Stimulated activated CD8-positive, alpha-beta memory T cell treated with anti-CD3 and anti-CD28 coated beads, Interleukin-2, amount 100 ng/mL, for 48 hours (primary cell): ENCODE data around the gene PARP16.
A peak's percentile ranks its signal among the peaks of the same experiment; 100 is the strongest.
"Not testable (repeated sequence)": the region's sequence is repeated elsewhere in the genome, so short reads cannot be mapped to it uniquely, and the experiment has no call there.

ENCODE experiments used
- DNase-seq, 2 donors: peaks; one replicate each; pipeline ENCODE4 v3.0.0-alpha.2; 2020; ENCODE audit warnings: low read depth in 2 of 2

PARP16 gene

DNA sequence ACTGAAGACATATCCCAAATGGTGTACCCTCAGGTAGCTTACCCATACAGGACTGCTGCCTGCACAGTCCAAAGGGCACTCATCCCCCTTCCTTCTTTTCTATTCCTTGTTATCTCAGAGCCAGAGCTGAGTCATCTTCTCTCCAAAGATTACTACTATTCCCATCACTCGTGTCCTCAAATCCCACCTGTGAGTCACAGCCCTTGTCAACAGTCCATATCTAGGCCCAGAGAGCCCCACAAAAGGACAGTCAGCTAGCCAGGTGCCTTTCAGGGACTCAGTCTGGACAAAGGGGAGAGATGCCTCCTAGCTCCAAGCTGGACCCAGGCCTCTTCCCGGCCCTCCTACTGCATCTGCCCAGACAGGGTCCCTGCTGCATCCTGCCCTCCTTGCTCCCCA, 11.0 kb downstream of the PARP16 start:
- DNase-seq: no peak

DNA sequence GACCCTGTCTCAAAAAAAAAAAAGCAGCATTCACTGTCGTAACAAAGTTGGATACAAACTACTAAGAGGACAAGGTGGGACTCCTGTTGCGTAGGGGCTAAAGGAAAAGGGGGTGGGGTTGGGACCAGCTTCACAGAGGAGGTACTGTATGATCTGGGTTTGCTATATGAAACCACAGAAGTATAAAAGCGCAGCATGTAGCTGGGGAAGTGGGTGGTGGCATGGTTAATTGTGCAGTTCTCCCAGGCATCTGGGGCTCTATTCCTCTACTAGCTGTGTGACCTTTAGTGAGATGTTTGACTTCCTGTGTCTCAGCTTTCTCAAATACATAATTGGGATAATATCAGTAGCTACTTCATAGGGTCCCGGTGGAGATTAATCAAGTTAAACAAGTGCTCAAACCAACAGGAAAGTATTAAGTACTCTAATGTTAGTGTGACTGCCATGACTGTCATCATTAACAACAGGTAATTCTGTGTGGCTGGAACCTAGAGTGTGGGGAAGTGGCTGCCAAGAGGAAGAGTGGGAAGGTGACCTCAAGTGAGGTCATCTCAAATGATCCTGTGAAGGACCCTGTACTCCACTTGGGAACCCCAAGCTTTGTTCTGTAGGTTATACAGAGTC, 11.5 kb downstream of the PARP16 start:
- DNase-seq: no peak

DNA sequence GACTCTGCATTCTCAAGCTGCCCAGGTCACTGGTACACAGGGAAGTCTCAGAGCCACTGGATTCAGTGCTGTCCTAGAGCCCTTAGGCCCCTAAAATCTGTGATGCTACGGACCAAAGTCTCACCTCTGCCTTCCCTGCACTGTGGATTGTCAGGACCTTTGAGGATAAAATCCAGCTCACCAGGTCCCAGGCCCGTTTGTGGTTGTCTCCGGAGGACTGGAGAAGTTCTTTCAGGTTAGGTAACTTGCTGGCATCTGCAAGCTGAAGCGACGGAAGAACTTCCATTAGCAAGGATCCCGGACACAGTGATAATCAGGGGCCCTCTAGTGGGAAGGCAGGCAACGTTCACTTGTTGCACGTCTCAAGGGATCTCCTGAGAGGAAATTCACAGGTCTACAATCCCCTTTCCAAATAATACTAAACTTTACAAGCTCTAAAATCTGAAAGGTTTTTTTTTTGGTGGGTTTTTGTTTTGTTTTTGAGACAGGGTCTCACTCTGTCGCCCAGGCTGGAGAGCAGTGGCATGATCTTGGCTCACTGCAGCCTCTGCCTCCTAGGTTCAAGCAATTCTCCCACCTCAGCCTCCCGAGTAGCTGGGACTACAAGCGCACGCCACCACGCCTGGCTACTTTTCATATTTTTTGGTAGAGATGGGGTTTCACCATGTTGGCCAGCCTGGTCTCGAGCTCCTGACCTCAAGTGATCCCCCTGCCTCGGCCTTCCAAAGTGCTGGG, 15.7 kb downstream of the PARP16 start:
- not testable (repeated sequence) for DNase-seq

DNA sequence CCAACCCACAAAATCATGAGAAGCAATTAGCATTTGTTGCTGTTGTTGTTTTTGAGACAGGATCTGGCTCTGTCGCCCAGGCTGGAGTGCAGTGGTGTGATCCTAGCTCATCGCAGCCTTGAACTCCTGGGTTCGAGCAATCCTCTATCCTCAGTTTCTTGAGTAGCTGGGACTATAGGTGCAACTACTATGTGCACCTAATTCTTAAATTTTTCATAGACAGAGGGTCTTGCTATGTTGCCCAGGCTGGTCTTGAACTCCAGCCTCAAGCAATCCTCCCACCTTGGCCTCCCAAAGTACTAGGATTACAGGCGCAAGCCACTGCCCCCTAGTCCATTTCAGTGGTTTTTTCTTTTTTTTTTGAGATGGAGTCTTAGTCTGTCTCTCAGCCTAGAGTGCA, 18.3 kb downstream of the PARP16 start:
- no peak for DNase-seq

DNA sequence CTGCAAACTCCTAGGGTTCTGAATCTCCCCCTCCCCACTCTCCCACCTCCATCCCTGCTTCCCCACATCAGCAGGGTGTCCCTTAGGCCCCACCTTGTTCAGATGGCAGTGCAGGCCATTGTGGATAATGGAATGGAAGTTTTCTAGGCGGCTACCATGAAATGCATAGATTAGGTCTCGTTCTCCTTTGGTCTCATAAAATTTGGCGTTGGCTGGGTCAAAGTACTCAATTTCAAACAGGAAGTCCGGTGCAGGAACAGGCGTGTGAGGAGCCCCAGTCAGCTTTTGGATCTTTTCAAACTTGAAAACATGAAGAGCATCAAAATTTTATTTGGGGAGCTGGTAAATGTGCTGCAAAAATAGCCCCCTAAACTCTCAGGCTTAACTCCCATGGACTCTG, 20.2 kb downstream of the PARP16 start:
- no peak for DNase-seq

DNA sequence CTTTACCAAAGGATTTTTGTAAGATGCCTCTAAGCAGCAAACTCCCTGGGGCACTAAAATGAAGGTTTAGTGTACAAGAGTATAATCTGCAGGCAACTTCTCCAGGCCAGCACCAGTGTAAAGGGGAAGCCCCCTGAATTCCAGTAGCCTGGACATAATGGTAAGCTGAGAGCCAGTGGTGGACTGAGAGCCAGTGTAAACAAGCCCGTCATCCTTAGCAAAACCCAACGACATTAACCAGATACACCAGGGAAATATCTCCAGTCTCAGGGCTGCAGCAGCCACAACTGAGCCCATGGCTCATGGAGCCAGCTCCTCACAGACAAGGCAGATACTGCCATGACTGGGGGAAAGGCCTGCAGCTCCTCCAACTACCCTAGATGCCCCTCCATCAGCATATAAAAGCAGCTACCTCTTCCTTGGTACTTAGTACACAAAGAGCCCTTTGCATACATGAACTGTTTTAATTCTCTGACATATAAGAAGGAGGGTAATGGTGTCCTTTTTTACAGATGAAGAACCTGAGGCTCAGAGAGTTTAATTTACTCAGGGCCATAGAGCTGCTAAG, 21.7 kb downstream of the PARP16 start:
- no peak for DNase-seq

DNA sequence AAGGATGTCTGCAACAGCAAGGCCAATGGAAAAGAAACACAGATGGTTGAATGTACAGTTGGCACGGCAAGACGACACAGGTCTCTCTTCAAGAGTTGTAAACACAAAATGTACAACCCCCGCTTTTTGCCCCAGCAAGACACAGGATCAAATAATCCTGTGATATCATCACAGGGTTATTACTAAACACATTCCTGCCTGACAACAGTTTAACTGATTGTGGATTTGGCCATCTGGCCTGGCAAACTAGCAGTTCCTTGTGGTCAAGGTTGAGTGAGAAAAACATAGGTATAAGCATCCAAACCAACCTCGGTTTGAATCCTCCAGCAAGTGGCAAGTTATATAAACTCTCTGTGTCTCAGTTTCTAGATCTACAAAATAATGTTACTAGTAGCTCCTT, 23.4 kb downstream of the PARP16 start:
- DNase-seq: no peak

DNA sequence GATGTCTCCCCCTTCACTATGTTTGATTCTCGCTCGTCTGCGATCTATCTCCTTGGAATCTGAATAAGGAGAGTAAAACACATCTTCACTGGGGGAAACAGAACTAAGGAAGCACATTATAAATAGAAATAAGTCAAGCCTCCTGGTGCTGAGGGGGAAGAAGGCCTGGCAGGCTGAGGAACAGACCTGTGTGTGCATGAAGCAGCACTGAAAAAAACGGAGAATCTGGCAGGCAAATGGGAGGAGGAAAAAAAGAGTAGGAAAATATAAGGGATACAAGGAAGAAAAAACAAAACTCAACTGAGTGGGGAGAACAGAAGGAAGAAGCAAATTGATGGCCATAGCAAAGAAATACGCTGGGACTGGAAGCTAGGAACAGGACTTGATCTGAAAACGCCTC, 25.7 kb downstream of the PARP16 start:
- no peak for DNase-seq

DNA sequence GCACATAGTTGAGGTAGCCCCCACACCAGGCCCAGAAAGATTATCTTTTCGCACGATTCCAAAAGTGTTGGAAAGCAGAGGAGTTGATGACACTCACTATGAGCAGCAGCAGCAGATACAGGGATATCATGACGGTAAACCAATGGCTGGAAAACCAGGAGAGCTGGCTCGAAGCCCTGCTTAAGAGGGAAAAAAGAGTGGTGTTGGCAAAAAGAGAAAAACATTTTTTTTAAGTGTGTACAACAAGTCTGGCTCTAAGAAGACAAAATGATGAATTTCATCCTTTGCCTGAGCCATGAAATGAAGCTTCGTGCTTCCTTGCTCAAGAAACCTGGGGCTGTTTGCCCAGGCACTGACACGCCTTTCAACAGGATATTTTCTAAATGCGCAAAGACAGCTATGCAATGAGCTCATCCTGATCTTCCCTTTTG, 27.3 kb downstream of the PARP16 start:
- DNase-seq: no peak

DNA sequence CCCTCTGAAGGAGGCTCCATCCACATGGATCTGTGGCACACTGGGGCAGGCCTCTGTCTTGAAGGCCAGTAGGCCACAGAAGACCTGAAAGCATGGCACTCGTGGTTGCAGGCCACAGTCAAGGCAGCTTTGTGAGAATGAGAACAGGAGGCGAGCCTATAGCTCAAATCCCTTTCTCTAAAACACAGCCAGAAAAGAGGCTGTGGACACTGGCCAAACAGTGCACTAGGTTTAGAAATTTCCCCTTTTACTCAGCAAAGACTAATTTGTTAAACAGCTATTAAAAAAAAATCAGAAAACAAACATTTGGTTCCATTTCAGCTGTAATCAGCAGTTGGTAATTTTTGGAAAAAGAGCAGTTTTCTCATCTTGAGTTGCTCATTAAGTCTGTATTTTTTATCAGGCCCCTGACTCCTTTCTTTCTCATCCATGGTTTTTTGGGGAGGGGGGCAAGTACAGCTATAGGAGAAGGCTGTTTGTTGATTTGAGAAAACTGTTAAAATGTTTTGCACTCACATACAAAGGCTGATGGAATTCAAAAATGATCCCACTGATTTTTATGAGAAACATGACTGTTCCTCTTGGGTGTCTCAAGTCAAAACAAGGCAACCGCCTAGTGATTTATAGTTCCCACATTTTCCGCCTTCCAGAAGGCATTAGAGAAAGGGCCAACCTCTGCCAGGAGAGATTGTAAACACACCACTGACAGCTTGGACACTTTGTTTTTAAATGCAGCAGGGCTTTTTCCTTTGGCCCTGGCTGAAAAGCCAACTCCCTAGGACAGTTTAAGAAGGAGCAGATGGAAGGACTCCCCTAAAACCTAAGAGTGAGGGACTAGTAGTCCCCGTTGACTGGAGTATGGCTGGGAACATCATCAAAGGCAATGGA, 28.1 kb downstream of the PARP16 start:
- no peak for DNase-seq

DNA sequence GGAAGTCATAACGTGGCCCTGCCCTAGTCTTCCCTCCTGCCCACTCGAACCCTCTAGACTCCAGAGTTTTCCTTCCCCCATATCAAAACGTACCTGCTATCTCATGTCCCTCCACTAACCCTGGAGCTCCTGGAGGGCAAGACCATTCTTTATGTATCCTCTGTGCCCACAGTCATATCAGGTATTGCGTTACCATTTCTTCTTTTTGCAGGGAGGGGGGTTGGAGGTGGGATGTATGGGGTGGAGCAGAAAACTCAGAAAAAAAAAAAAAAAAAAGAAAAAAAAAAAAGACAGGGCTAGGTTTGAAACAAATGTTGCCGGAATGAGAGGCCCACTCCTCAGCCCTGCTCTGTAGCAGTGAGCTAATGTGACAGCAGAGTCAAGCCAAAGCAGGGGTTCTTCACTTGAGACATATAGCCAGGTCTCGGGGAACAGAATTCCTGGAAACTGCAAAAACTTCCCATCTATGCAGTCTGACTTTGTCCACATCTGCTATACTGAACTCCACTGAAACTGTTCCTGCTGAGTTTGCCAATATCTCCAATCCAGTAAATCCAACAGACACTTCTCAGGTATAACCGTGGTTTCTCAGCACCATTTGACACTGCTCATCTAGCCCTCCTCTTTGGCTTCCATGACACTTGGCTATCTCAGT, 31.1 kb downstream of the PARP16 start:
- DNase-seq: no peak

DNA sequence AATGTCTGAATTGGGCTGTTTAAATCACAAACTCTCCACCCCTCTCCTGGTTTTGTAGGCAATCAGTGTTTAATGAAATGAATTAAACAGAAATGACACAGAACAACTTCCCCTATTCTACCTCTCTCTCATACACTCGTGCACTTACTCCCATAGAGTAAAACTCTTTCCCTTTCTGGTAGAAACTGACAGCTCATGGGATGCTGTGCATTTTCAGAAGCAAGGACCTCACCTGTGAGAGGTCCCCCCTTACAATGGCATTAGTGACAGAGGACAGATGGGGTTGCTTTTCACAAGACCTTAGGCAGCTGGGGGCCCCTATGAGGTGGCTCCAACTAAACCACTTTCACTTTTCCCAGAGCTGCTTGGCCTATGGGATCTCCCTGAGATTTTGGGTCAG, 31.9 kb downstream of the PARP16 start:
- no peak for DNase-seq

DNA sequence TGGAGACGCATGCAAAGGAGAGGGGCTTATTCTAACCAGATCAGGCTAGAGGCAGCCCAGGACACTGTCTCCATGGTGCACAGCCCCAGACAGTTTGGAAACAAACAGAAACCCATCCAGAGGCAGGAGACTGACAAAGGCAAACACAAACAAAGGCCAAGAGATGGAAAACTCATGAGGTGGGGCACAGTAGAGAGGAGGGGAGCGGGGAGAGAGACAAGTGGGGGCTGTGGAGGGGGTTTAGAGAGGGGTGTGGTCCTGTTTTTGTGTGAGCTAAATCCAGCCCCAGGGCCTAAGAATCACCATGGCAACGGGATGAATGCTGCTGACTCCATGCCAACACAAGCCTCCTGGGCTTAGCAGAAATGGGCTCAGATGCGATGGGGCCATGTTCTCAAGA, 32.3 kb downstream of the PARP16 start:
- DNase-seq: no peak

DNA sequence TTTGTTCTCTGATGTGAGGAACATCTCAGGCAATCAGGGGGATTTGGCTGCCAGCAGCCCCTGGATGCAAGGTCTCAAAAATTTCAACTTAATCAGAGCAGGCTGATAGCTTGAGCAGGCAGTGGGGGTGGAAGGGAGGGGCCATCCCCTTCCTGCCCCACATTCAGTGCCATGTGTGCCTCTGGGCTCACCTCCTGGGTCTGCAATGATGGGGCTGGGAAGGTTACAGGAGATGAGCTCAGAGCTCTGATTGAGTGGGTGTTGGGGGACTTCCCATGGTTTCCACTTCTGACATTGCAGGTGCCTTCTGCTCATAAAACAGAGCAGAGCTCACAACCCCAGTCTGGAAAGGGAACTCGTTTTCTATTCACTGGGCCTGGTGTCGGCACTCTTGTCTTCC, 37.0 kb downstream of the PARP16 start:
- peak; percentile 49 to 50 for DNase-seq

DNA sequence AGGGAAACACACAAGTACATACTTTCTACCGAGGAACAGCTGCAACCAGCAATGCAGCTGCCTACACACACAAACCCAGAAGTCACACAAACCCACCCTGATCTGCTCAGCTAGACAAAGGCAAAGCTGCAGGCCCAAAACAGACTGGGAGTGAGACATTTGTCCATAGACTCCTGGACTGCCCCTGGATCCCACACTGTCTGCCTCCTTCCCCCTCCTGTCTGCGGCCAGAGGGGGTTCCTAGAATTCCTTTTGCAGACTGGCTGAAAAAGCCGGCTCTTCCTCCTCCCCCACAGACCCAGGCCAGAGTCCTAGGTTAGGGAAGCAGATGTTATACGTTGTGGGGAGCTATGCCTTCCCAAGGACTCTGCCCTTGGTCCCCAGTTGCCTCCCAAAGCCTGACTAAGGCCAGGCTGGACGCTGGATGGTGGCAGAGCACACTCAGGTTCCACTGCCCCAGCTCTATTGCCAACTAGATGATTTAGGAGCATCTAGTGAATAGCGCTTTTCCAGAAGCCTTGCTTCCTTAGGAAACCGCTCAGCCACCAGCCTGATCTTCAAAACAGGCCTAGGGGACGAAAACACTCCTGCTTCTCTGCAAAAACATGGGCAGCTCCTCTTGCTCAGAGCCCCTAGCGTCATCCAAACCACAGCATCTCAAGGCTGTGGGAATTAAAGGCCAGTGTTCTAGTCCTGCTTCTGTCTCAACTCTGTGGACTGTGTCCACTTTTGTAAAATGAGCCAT, 38.0 kb downstream of the PARP16 start:
- DNase-seq: no peak

DNA sequence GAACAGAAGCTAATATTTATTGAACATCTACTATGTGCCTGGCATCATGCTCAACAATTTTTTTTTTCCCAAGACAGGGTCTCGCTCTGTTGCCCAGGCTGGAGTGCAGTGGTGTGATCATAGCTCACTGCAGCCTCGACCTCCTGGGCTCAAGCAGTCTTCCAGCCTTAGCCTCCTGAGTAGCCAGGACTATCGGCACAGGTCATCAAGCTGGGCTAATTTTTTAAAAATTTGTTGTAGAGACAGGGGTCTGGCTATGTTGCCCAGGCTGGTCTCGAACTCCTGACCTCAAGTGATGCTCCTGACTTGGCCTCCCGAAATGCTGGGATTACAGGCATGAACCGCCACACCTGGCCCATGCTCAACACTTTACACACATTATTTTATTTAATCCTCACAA, 39.7 kb downstream of the PARP16 start:
- DNase-seq: no peak

DNA sequence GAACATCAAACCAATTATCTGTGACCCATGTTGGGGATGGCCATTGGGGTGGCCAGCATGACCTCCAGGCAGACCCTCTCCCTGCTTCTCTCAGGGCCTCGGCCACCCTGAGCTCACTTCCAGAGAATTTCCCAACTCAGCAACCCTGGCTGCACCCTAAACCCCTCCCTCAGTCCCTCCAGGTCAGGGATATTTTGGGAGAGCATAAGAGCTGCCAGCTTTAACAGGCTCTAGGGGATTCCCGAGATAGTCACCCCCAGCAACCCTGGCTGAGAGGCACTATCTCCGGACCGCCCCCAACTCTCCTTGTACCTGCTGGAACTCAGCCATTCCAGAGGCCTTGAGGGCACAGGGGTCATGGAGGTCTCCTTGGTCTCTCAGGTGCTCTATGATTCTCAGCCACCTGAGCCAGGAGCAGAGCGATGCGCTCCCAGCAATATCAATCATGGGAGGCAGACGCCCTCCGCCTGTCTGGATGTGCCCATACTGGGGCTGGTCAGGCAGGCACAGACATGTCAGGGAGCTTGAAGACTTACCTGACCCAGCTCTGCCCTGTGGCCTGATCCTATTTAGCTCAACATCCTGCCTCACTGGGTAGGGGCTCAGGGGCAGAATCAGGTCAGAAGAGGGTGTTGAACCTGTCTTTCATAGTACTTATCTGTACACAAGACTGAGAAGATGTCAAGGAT, 40.5 kb downstream of the PARP16 start:
- no peak for DNase-seq

DNA sequence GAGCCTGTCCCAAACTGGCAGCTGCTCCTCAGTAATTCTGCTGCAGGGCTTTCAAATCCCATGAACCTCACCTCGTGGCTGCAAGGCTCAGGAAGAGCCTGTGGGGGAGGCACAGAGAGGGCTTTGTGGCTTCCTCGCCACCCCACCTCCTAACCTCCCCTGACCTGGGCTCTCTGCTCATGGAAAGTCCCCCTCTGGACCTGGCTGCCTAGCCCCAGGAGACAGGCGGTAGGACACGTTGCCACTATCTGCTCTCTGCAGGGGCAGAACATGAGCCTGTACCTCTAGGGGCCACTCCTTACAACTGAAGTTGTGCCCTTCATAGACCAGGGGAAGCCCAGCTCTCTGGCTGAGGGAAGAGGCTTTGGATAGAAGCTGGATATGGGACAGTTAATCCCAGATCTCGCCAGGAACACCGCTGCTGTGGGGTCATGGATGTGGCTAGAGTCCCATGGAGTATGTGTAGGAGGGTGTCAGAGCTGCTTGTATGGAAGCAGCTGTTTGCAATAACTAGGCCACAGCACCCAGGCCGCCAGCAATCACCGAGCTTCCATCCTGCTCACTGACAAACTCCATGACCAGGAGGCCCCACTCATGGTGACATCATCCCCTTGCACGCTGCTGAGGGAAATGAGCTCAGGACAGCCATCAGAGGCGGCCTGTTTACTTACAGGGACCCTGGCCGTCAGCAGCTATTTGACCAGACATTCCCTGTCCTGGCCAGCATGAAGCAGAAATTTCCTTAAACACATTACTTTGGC, 41.4 kb downstream of the PARP16 start:
- no peak for DNase-seq

DNA sequence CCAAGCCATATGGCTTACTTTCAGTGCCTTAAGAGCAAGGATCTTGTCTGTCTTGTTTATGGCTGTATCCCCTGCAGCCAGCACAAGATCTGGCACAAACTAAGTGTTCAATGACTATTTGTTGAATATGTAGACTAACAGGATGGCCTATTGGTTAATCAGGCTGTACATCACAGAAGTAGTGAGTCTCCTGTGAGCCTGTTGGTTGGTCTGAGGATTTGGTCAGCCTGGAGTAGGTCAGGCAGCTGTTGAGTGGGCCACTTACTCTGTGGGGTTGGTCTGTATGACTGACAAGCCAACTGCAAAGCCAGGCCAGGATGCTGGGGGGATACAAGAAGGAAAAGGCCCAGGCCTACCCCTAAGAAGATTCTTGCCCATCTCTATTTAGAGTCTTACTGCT, 42.0 kb downstream of the PARP16 start:
- DNase-seq: no peak

DNA sequence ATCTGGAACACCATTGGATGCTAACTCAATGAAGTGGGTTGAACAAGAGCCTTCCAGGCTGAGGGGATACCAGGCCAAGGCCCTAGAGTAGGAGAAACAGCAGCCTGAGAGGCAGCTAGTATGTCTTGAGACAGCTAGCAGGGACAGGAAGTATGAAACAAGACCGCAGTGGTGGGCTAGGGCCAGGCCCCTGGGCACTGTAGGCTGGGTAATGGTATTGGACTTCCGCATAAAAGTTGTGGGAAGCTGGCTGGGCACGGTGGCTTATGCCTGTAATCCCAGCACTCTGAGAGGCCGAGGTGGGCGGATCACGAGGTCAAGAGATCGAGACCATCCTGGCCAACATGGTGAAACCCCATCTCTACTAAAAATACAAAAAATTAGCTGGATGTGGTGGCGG, 50.2 kb downstream of the PARP16 start:
- not testable (repeated sequence) for DNase-seq
